ENCODE measurements around the gene PLAGL2.

Gene PLAGL2

GRCh38 chr20:32218156-32218900 is 10.8 kb upstream of the PLAGL2 start:
- Histone ChIP-seq H3K4me3 (no peak overlapping the region), H3K27ac (no peak overlapping the region)
- no peak for TF ChIP-seq CTCF (IDR thresholded peaks at IDR 0.05)
- DNase-seq (ENCODE audit: low spot score) = no peak

DNA sequence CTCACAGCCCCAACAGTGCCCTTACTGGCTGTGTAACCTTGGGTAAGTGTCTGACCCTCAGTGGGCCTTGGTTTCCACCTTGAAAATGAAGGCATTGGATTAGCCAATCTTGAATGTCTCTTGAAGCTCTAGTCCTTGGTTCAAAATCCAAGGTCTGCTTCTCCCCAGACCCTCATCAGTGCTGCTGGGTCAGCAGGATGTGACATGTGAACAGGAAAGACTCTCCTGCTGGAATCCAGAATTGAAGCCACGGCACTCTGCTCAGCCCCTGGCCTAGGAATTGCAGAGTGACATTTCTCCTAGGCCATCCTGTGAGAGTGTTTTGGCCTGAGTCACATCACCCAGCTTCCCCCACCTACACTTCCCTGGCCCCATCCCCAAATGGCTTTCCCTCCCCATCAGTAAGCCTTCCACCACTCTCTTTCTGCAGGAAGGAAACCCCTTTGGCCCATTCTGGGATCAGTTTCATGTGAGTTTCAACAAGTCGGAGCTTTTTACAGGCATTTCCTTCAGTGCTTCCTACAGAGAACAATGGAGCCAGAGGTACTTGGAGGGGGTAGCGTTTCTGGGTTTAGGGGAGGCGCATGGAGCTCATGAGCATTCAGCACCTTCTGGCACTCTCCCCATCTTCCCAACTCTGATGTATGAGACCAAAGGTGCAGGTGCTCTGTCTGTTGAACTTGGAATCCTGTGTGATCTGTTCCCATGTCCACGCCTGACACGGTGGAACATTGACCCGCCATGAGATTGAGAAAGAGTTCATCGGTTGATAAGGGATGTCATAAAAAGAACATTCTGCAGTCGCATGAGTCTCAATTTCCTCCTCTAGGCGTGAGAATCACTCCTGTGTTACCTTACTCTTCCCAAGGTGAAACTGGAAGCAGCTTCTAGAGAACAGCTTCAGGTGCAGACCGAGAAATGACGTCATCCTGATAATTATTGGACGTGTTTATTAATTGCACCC is 8.9 kb upstream of the PLAGL2 start:
- Histone ChIP-seq H3K4me3 (no peak overlapping the region), H3K27ac (no peak overlapping the region)
- no peak for TF ChIP-seq CTCF (IDR thresholded peaks at IDR 0.05)
- DNase-seq (ENCODE audit: low spot score) = no peak

- TF ChIP-seq CTCF (IDR thresholded peaks at IDR 0.05) = no peak
- H3K27ac ChIP-seq = no peak overlapping the region
- DNase-seq (ENCODE audit: low spot score) = no peak
- no peak overlapping the region for H3K4me3 ChIP-seq
These were observed 8.2 kb upstream of the PLAGL2 start for GRCh38 chr20:32215729-32216128.

- TF ChIP-seq CTCF (IDR thresholded peaks at IDR 0.05) = no peak
- no peak overlapping the region for H3K4me3 ChIP-seq
- H3K27ac ChIP-seq = no peak overlapping the region
- DNase-seq (ENCODE audit: low spot score) = no peak
These were observed 7.6 kb upstream of the PLAGL2 start for GRCh38 chr20:32215147-32215546.

GRCh38 chr20:32213870-32214269 is 6.3 kb upstream of the PLAGL2 start:
- no peak overlapping the region for H3K27ac ChIP-seq
- no peak overlapping the region for H3K4me3 ChIP-seq
- DNase-seq (ENCODE audit: low spot score) = no peak
- no peak for TF ChIP-seq CTCF (IDR thresholded peaks at IDR 0.05)

DNA sequence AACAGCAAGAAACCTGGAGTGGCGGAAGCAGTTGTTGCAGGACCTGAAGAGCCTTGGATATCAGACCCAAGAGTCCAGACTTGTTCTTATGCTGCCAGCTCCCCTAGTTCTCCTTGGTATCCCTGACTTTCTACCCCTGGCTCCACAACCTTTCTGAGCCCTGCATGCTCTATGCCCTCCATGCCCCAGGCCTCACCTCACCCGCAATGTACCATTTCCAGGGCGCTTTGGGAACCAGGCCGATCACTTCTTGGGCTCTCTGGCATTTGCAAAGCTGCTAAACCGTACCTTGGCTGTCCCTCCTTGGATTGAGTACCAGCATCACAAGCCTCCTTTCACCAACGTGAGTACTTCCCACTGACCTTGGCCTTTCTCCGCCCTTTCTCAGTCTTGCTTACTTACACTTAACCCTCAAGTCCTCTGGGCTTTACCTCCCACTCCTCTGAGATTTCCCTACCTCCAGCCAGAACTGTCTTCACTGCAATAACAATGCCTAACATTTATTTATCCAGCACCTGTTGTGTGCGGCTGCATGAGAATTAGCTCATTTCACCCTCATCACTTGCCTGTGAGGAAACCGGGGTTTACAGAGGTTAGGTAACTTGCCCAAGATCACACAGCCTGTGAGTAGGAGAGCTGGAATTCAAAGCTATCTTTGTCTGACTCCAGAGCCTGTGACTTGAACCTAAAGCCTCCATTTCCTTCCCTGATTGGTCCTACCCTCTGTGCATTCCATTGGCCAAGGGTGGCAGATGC is 2.5 kb upstream of the PLAGL2 start:
- no peak for DNase-seq (ENCODE audit: low spot score)
- H3K4me3 ChIP-seq = no peak overlapping the region
- H3K27ac ChIP-seq = no peak overlapping the region
- TF ChIP-seq CTCF (IDR thresholded peaks at IDR 0.05) = no peak

Measured in coronary artery (tissue), 2 donors.